HepG2 (cell line): Measurements from ENCODE around the gene TCAIM. TPM values are rescaled to one million over a fixed set of nuclear protein-coding genes. Genes with fewer than 3 reads are reported as not detected.

Source experiments
- ETV5 ChIP-seq: IDR thresholded peaks from 2 replicates; pipeline ENCODE4 v1.6.1; 2018; ENCODE audit warnings: missing biosample characterization, missing genetic modification reagents, inconsistent platforms, borderline replicate concordance
- NR2F1 ChIP-seq, 2 experiments: fragments of 450-650 bp in 1 of 2; formaldehyde crosslinking in 1 of 2; IDR thresholded peaks; 2 replicates each; pipeline versions ENCODE4 v1.5.0 to v1.6.1; 2016 to 2020; ENCODE audit warnings: mild to moderate bottlenecking in 1 of 2, missing compliant biosample characterization in 1 of 2, missing genetic modification reagents in 1 of 2, moderate library complexity in 1 of 2
- NR2F6 ChIP-seq, 2 experiments: IDR thresholded peaks; 2 replicates each; pipeline ENCODE4 v1.6.1; 2016; ENCODE audit warnings: antibody characterized with exemption in 1 of 2, mild to moderate bottlenecking in 1 of 2
- RARA ChIP-seq: IDR thresholded peaks from 2 replicates; pipeline ENCODE4 v1.6.1; 2016; ENCODE audit warnings: missing genetic modification reagents, missing compliant biosample characterization
- RERE ChIP-seq: IDR thresholded peaks from 2 replicates; pipeline ENCODE4 v1.6.1; 2016; ENCODE audit warnings: low read depth, missing genetic modification reagents, missing compliant biosample characterization
- RFX5 ChIP-seq: IDR thresholded peaks from 2 replicates; pipeline ENCODE4 v1.6.1; 2011; ENCODE audit warnings: low read depth, low read length, improper control_type of control experiment
- TEAD2 ChIP-seq: sonication (generic); formaldehyde crosslinking; IDR thresholded peaks from 2 replicates; pipeline ENCODE4 v1.9.0; 2021; ENCODE audit warnings: missing genetic modification reagents
- TEAD3 ChIP-seq: optimal IDR thresholded peaks from 2 replicates; pipeline ENCODE3; 2016; ENCODE audit warnings: borderline replicate concordance
- ZBTB40 ChIP-seq, 2 experiments: fragments of 450-650 bp in 1 of 2; sonication (generic) in 1 of 2; formaldehyde crosslinking in 1 of 2; IDR thresholded peaks; 2 replicates each; pipeline versions ENCODE4 v1.6.1 to v1.8.0; 2016 to 2022; ENCODE audit warnings: antibody characterized with exemption in 1 of 2, mild to moderate bottlenecking in 1 of 2, missing genetic modification reagents in 1 of 2
- ZMYM4 ChIP-seq: sonication (generic); formaldehyde crosslinking; IDR thresholded peaks from 2 replicates; pipeline ENCODE4 v1.8.1; 2023; ENCODE audit warnings: mild to moderate bottlenecking, missing genetic modification reagents
- ZNF570 ChIP-seq: sonication (generic); formaldehyde crosslinking; IDR thresholded peaks from 2 replicates; pipeline ENCODE4 v1.4.0; 2020; ENCODE audit warnings: mild to moderate bottlenecking, missing genetic modification reagents, borderline replicate concordance
- ZNF577 ChIP-seq: sonication (generic); formaldehyde crosslinking; IDR thresholded peaks from 2 replicates; pipeline ENCODE4 v1.4.0; 2020; ENCODE audit warnings: mild to moderate bottlenecking, low read depth, missing genetic modification reagents, borderline replicate concordance
- ZNF615 ChIP-seq: sonication (generic); formaldehyde crosslinking; IDR thresholded peaks from 2 replicates; pipeline ENCODE4 v1.5.0; 2020; ENCODE audit warnings: mild to moderate bottlenecking, missing genetic modification reagents, borderline replicate concordance
- ZNF691 ChIP-seq: sonication (generic); formaldehyde crosslinking; IDR thresholded peaks from 2 replicates; pipeline ENCODE4 v1.4.0; 2020; ENCODE audit warnings: missing genetic modification reagents, low read depth, mild to moderate bottlenecking, borderline replicate concordance
- polyA plus RNA-seq, 8 experiments: library from polyadenylated mRNA; depleted of rRNA in 3 of 8; stranded (reverse) in 7 of 8; unstranded in 1 of 8; fragments of >200 nt; fragmentation: Illumina TruSeq in 4 of 8; extraction: Trizol in 4 of 8; gene quantifications; 2 replicates each; pipeline versions ENCODE4 v1.2.1 to v1.2.3, GENCODE V29; 2011 to 2016; ENCODE audit warnings: low read depth in 4 of 8, missing spikeins in 1 of 8, mixed read lengths in 1 of 8; ENCODE audit not compliant: insufficient read depth in 1 of 8
- total RNA-seq, 5 experiments: library from RNA; depleted of rRNA; stranded (reverse); fragments of >200 nt; fragmentation: Illumina TruSeq; extraction: Trizol; gene quantifications; 2 replicates each; pipeline ENCODE4 v1.2.3, GENCODE V29; 2016; ENCODE audit warnings: low read depth in 1 of 5

The TCAIM gene
- total and polyA plus RNA-seq, 2 of the 13 experiments (the other 11 are each of a cell fraction or from before 2014, with no cell fraction given), result 16.9 to 22.6 TPM

GRCh38 chr3:44400771-44401170 lies 62.2 kb downstream of the TCAIM start (continued):
- TF ChIP-seq ZBTB40 (IDR thresholded peaks at IDR 0.05) (no peak), ZBTB40 (CRISPR knock-in tag; IDR thresholded peaks at IDR 0.05) (no peak), NR2F6 (IDR thresholded peaks at IDR 0.05) (peak; percentile 86), NR2F6 (CRISPR knock-in tag; IDR thresholded peaks at IDR 0.05) (peak; percentile 64), ZNF570 (CRISPR knock-in tag) (no peak), RARA (CRISPR knock-in tag) (0 out of 2 replicates have a peak, but pooled peaks have one; percentile 9), ETV5 (CRISPR knock-in tag) (no peak), ZNF691 (CRISPR knock-in tag) (0 out of 2 replicates have a peak, but pooled peaks have one; percentile 85), ZMYM4 (CRISPR knock-in tag) (0 out of 2 replicates have a peak, but pooled peaks have one; percentile 22), ZNF577 (CRISPR knock-in tag) (no peak), RERE (CRISPR knock-in tag) (no peak), TEAD3 (peak; percentile 56), RFX5 (no peak), TEAD2 (CRISPR knock-in tag) (no peak), ZNF615 (CRISPR knock-in tag) (no peak), NR2F1 (CRISPR knock-in tag; IDR thresholded peaks at IDR 0.05) (peak in 1 of 2 experiments; percentile 28; a peak in 1 of 4 replicates)
- TF ChIP-seq, all 625 proteins: peak for 12
